Duodenal mucosa (tissue), 2 donors: ENCODE results near the gene PPT2.

ENCODE experiments used
- H3K27ac ChIP-seq: one replicate; pipeline ENCODE4 v1.7.0; 2013; ENCODE audit warnings: low read depth, low read length
- H3K27me3 ChIP-seq, 2 donors: one replicate each; pipeline ENCODE4 v1.7.0; 2013; ENCODE audit warnings: low read length in 2 of 2, control low read depth in 1 of 2; ENCODE audit not compliant: insufficient read depth in 2 of 2, control insufficient read depth in 1 of 2
- H3K36me3 ChIP-seq, 2 donors: one replicate each; pipeline ENCODE4 v1.7.0; 2013; ENCODE audit warnings: low read length in 2 of 2, control low read depth in 1 of 2; ENCODE audit not compliant: insufficient read depth in 2 of 2, control insufficient read depth in 1 of 2
- H3K4me1 ChIP-seq, 2 donors: one replicate each; pipeline ENCODE4 v1.7.0; 2013; ENCODE audit warnings: low read length in 2 of 2, control low read depth in 1 of 2; ENCODE audit not compliant: insufficient read depth in 2 of 2, control insufficient read depth in 1 of 2
- H3K4me3 ChIP-seq, 2 donors: one replicate each; pipeline ENCODE4 v1.7.0; 2013; ENCODE audit warnings: low read length in 2 of 2, low read depth in 1 of 2
- H3K9ac ChIP-seq, 2 donors: one replicate each; pipeline ENCODE4 v1.7.0; 2013; ENCODE audit warnings: low read length in 2 of 2, low read depth in 1 of 2
- H3K9me3 ChIP-seq, 2 donors: one replicate each; pipeline ENCODE4 v1.7.0; 2013; ENCODE audit warnings: low read length in 2 of 2, control low read depth in 1 of 2; ENCODE audit not compliant: control insufficient read depth in 1 of 2

The PPT2 gene

DNA sequence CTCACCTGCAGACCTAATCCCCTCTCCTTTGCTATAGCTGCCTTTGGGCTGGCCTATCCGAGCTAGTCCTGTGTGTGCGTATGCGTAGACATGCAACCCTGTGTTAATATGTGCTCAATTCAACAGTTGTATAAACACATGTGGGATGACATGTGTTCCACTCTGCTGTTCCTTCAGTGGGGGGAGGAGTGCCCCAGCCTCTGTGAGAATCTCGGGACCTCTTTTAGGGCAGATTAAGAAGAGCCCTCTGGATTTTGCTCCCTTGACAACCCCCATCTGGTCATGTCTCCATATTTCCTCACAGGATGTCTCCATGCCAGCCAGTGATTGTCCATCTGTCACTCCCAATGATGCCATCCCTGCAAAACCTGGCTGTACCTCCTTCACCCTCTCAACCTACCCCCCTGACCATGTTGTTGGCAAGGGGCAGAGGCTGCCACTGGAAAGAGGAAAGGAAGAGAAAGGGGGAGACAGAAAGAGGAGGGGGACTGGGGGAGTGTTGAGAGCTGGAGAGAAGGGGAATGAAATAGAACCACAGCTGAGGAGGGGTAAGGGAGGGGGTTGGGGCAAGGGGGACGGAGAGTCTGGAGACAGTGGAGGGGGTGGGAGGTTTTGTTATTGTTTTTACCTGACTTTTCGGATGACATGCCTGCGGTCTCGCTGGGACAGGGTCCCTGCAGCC, 2.6 kb upstream of the PPT2 start:
- H3K27ac ChIP-seq, result no peak overlapping the region
- H3K4me3 ChIP-seq, result peak overlapping the region; percentile 34 to 45
- no peaks in the 10 kb centered on the region for H3K27me3 ChIP-seq
- no peak overlapping the region for H3K9ac ChIP-seq
- peaks cover 20 to 32% of the 10 kb centered on the region in 2 donors for H3K4me1 ChIP-seq
- H3K36me3 ChIP-seq, result peaks cover 0 to 3% of the 10 kb centered on the region in 2 donors
- H3K9me3 ChIP-seq, result no peaks in the 10 kb centered on the region

DNA sequence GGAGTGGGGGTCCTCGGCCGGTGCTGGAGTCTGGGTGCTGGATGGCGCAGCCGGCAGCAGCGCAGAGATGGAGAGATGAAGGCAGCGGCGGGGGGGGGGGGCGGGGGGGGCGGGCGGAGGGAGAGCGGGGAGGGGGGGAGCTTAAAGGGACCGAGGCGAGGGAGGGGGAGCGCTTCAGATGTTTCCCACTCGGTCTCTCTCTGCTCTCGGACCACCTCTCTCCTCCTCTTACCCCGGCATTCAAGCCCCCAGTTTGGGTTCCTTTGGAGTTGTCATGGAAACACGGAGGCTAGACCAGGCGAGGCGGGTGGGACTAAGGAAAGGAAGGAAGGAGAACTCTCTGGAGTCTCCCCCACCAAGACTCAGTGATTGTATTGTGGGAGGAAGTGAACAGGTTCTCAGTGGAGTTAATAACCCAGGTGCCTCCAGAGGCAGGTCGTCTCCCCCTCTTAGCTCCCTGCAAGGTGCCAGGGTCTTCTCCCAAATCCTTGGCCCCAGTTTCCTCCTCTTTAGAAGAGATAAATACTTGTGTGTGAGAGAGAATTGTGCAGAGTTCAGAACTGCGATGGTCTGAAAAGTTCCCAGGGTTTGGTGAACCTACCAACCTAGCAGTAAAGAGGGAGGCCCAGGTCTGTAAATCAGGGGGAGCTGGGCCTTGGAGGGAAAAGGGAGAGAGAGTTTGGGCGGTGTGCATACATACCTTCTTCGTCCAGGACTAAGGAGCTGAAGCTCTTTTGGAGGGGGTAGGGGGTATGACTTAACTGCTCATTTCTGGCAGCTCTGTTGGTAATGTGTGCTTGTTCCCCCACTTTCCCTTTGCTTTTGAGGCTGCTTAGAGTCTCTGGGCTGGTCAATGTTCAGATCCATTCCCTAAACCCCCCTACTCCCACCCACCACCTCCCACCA, 1.8 kb upstream of the PPT2 start, which contains the start of gene PRRT1:
PRRT1 (minus strand) TSS at position 77 of the 906 bp plus-strand sequence. CDS start 112 bp downstream, outside the sequence.
- H3K36me3 ChIP-seq, result peaks cover 0 to 3% of the 10 kb centered on the region in 2 donors
- peak within 1 kb of the TSS; percentile 86 to 91 for H3K9ac ChIP-seq
- no peaks in the 10 kb centered on the region for H3K27me3 ChIP-seq
- H3K4me3 ChIP-seq, result peak within 1 kb of the TSS; percentile 87 to 98
- no peak within 1 kb of the TSS for H3K27ac ChIP-seq
- H3K9me3 ChIP-seq, result no peaks in the 10 kb centered on the region
- H3K4me1 ChIP-seq, result peaks cover 20 to 32% of the 10 kb centered on the region in 2 donors

DNA sequence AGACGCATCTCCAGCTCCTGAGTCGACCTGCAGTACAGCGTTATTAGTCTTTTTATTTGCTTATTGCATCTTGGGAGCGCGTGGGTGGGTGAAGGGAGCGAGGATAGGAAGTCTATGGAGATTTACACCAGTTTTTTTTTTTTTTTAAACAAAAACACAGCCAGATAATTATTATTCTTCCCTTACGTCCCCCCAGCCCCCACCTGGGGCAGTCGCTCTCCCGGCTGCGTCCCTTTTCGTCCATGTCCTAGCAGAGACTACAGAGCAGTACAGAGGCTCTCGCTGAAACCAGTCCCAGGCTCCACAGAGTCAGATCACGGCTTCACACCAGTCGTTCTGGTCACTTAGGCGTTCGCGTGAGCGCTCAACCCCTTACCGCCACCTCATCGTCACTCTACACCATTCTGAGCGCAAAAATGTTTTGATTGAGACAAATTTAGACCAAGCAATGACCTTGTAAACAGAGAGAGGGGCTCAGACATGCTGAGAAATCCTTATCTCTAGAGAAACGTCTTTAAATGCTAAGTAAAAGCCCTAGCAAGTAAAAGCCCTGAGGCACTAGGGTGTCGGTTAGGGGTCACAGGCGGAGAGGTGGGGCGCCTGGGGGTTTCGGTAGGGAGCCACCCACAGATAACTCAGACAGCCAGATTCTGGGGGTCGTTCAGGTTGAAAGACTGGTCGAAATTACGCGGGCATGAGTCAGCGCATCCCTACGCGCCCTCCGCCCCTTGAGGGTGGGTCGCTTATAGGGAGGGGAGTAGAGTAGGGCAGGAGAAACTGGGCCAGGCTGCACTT, 975 bp upstream of the PPT2 start:
- H3K9ac ChIP-seq, result peak overlapping the region; percentile 86 to 91

DNA sequence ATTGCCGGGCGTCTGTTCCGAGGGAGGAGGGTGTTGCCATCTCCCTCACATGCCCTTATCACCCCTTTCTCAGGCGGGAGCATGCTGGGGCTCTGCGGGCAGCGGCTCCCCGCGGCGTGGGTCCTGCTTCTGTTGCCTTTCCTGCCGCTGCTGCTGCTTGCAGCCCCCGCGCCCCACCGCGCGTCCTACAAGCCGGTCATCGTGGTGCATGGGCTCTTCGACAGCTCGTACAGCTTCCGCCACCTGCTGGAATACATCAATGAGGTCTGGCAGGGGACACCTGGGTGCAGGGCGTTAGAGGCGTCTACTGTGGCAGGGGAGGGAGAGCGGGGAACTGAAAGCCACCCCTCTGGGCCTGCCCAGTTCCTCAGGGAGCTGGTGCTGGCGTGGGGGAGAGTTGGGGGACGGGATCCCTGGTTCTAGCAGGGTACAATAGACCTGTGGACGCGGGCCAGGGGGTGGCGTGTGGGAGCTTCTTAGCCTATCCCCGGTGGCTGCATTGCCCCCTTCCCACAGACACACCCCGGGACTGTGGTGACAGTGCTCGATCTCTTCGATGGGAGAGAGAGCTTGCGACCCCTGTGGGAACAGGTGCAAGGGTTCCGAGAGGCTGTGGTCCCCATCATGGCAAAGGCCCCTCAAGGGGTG, 697 bp downstream of the PPT2 start:
- H3K4me1 ChIP-seq, result peaks cover 20 to 32% of the 10 kb centered on the region in 2 donors
- no peaks in the 10 kb centered on the region for H3K27me3 ChIP-seq
- peak overlapping the region; percentile 85 for H3K27ac ChIP-seq
- peak overlapping the region; percentile 86 to 91 for H3K9ac ChIP-seq
- H3K9me3 ChIP-seq, result no peaks in the 10 kb centered on the region
- H3K36me3 ChIP-seq, result peaks cover 14 to 15% of the 10 kb centered on the region in 2 donors
- H3K4me3 ChIP-seq, result peak overlapping the region; percentile 87 to 98

More for the DNA sequence above, 975 bp upstream of the PPT2 start:
- H3K4me1 ChIP-seq, result peaks cover 20 to 32% of the 10 kb centered on the region in 2 donors
- H3K9me3 ChIP-seq, result no peaks in the 10 kb centered on the region
- H3K27ac ChIP-seq, result peak overlapping the region; percentile 85
- peak overlapping the region; percentile 87 to 98 for H3K4me3 ChIP-seq
- no peaks in the 10 kb centered on the region for H3K27me3 ChIP-seq
- H3K36me3 ChIP-seq, result peaks cover 7 to 9% of the 10 kb centered on the region in 2 donors

DNA sequence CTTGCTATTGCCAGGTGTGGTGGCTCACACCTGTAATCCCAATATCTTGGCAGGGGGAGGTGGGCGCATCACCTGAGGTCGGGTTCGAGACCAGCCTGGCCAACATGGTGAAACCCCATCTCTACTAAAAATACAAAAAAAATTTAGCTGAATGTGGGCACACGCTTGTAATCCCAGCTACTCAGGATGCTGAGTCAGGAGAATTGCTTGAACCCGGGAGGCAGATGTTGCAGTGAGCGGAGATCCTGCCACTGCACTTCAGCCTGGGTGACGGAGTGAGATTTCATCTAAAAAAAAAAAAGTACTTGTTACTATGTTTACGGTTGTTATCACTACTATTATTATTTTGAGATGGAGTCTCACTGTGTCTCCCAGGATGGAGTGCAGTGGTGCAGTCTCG, 3.0 kb downstream of the PPT2 start:
- Histone ChIP-seq H3K9me3 (no peaks in the 10 kb centered on the region), H3K9ac (no peak overlapping the region), H3K36me3 (peaks cover 14 to 15% of the 10 kb centered on the region in 2 donors), H3K4me1 (peaks cover 20 to 32% of the 10 kb centered on the region in 2 donors), H3K4me3 (no peak overlapping the region), H3K27ac (no peak overlapping the region), H3K27me3 (no peaks in the 10 kb centered on the region)

DNA sequence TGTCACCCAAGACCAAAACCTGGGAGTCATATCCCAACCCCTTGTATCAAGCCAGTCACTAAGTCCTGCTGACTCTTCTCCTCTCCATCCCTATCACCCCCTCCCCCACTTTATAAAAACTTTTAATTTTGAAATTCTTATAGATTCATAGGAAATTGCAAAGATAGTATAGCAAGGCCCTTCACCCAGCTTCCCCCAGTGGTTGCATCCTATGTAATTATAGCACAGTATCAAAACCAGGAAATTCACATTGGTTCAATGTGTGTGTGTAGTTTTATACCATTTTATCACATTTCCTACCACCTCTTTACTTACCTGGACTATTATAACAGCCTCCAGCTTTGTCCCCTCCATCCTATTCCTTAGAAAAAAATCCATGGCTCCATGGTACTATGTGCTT, 4.1 kb downstream of the PPT2 start:
- no peak overlapping the region for H3K9ac ChIP-seq
- H3K27ac ChIP-seq, result no peak overlapping the region
- H3K9me3 ChIP-seq, result no peaks in the 10 kb centered on the region
- H3K27me3 ChIP-seq, result no peaks in the 10 kb centered on the region
- peaks cover 14 to 18% of the 10 kb centered on the region in 2 donors for H3K36me3 ChIP-seq
- H3K4me3 ChIP-seq, result no peak overlapping the region
- H3K4me1 ChIP-seq, result peaks cover 12 to 20% of the 10 kb centered on the region in 2 donors

DNA sequence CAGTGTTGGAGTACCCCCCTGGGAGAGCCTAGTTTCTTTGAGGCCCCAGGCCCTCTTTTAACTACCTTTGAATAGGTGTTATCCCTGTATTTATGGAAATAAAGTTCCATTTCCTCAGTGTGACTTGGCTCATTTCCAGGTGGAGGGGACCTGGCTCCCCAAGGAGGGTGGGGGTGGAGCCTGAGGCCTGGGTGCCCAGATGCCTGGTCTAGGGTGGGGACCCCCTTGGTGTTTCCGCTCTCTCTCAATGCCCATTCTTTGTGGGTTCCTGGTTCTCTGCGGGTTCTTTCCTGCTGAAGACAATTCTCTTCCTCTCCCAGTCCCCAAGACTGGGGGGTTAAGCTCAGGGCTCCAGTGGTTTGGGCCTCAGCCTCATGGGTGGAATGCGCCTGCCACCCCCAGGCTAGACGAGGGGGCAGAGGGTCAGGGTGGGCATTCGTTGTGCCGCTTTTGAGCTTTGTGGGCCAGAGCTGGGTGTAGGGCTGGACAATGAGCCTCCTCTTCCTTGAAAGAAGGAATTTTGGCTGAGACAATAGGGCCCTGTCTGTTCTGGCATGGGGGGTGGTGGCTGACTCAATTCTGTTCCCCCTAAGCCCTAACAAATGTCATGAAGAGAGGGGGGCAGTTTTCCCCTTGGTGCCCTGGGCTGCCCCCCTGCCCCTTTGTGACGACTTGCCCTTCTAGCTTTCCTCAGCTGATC, 9.8 kb downstream of the PPT2 start:
- Histone ChIP-seq H3K36me3 (peaks cover 0 to 28% of the 10 kb centered on the region in 2 donors), H3K27ac (peak overlapping the region; percentile 14), H3K9me3 (no peaks in the 10 kb centered on the region), H3K9ac (no peak overlapping the region), H3K4me3 (no peak overlapping the region), H3K4me1 (no peaks in the 10 kb centered on the region), H3K27me3 (no peaks in the 10 kb centered on the region)

DNA sequence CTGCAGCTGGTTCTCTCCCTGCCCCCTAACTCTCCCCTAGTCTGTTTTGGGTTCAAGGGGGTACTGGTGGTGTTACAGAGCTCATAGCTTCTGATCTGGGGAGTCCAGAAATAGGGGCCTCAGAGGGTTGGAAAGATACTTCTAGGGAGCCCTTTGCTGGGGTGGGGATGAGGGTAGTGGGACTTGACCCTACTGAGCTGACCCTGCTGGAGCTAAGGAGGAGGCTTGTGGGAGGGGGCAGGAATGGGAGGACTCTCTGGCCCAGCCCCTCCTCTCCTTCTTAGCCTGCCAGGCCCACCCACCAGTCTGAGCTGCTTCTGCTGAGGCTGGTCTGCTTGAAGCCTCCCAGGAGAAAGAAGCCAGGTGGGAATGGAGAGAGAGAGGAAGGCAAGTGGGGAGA, 10.4 kb downstream of the PPT2 start, which contains the start of gene EGFL8:
EGFL8 (plus strand) TSS at position 301 of the 400 bp plus-strand sequence. CDS start 1,571 bp downstream, outside the sequence.
- Histone ChIP-seq H3K9me3 (no peaks in the 10 kb centered on the region), H3K27me3 (no peaks in the 10 kb centered on the region), H3K9ac (no peak within 1 kb of the TSS), H3K36me3 (peaks cover 0 to 31% of the 10 kb centered on the region in 2 donors), H3K27ac (peak within 1 kb of the TSS; percentile 14), H3K4me3 (no peak within 1 kb of the TSS), H3K4me1 (no peaks in the 10 kb centered on the region)
